Activated CD4-positive, alpha-beta T cell treated with anti-CD3 and anti-CD28 coated beads for 24 hours (primary cell): ENCODE results near the gene TRIM61.
A peak's percentile ranks its signal among the peaks of the same experiment; 100 is the strongest.
"Not testable (repeated sequence)": the region's sequence is repeated elsewhere in the genome, so short reads cannot be mapped to it uniquely, and the experiment has no call there.

ENCODE experiments used
- DNase-seq, 2 donors: peaks; one replicate each; pipeline ENCODE4 v3.0.0-alpha.2; 2020; ENCODE audit warnings: low read depth in 2 of 2

Gene TRIM61

GRCh38 chr4:164956766-164957643, 20.5 kb downstream of the TRIM61 start:
- peak; percentile 52 to 62 for DNase-seq

GRCh38 chr4:164955107-164955805, 22.2 kb downstream of the TRIM61 start:
- no peak for DNase-seq

GRCh38 chr4:164952551-164952950, 24.9 kb downstream of the TRIM61 start:
- no peak for DNase-seq

GRCh38 chr4:164949448-164950143, 27.9 kb downstream of the TRIM61 start:
- no peak for DNase-seq

- DNase-seq = no peak
These were observed 28.5 kb downstream of the TRIM61 start for GRCh38 chr4:164948975-164949374.

GRCh38 chr4:164948006-164948405, 29.5 kb downstream of the TRIM61 start:
- DNase-seq = not testable (repeated sequence)

- no peak for DNase-seq
These were observed 30.6 kb downstream of the TRIM61 start for GRCh38 chr4:164946810-164947209.

GRCh38 chr4:164945146-164945545, 32.3 kb downstream of the TRIM61 start:
- no peak for DNase-seq

GRCh38 chr4:164943192-164943591, 34.3 kb downstream of the TRIM61 start:
- no peak for DNase-seq

- DNase-seq = no peak
These were observed 39.7 kb downstream of the TRIM61 start for GRCh38 chr4:164937576-164938270.

GRCh38 chr4:164935865-164936606, 41.4 kb downstream of the TRIM61 start:
- DNase-seq = not testable (repeated sequence)

GRCh38 chr4:164935363-164935762, 42.1 kb downstream of the TRIM61 start:
- DNase-seq = no peak

GRCh38 chr4:164933244-164933643, 44.2 kb downstream of the TRIM61 start:
- DNase-seq = no peak

- no peak for DNase-seq
These were observed 45.7 kb downstream of the TRIM61 start for GRCh38 chr4:164931551-164932324.

GRCh38 chr4:164930647-164931046, 46.8 kb downstream of the TRIM61 start:
- no peak for DNase-seq

GRCh38 chr4:164927101-164927500, 50.4 kb downstream of the TRIM61 start:
- DNase-seq = not testable (repeated sequence)

GRCh38 chr4:164926301-164926700, 51.2 kb downstream of the TRIM61 start:
- no peak for DNase-seq

GRCh38 chr4:164924670-164925238, 52.7 kb downstream of the TRIM61 start:
- DNase-seq = no peak

- DNase-seq = no peak
These were observed 58.5 kb downstream of the TRIM61 start for GRCh38 chr4:164918956-164919355.
